ENCODE measurements around the gene CLSTN1. TPM values are rescaled to one million over a fixed set of nuclear protein-coding genes. Genes with fewer than 3 reads are reported as not detected.

Gene CLSTN1
- total RNA-seq, 1 experiment from 2014 or later, result 143 TPM

GRCh38 chr1:9684801-9685200 is 139.0 kb downstream of the CLSTN1 start:
- DNase-seq (ENCODE audit: low read depth, low spot score) (no peak), ATAC-seq (no peak)
- H3K4me3 ChIP-seq (ENCODE audit: low read depth in 2 of 2, low read length in 2 of 2), result no peak overlapping the region
- intact Hi-C loops (cut with micrococcal nuclease; ENCODE audit: unreplicated experiment), result loop anchor here (5.0 kb wide), 1 partner anchor 58 kb away; no protein-coding TSS in a partner anchor
- in situ Hi-C loops (cut with HindIII; ENCODE audit: low pct_unique_long_range_greater_than_20kb, low sequenced_read_pairs), result no loop called here
- H3K27ac ChIP-seq (ENCODE audit: low read length), result no peak overlapping the region
- no TSS peak for BruUV-seq (replicated peaks)
- peaks cover 18% of the 10 kb centered on the region for H3K4me1 ChIP-seq (ENCODE audit: control insufficient read depth, insufficient read depth, low read length)
- H3K36me3 ChIP-seq (ENCODE audit: control insufficient read depth, insufficient read depth, low read length), result no peaks in the 10 kb centered on the region
- TF ChIP-seq CTCF (IDR thresholded peaks at IDR 0.05) (no peak), POLR2AphosphoS5 (IDR thresholded peaks at IDR 0.05; ENCODE audit: low read depth, low read length) (no peak), REST (IDR thresholded peaks at IDR 0.05; ENCODE audit: insufficient read depth in 1 of 2, low read depth in 2 of 2, low read length in 1 of 2) (no peak), SIN3A (IDR thresholded peaks at IDR 0.05; ENCODE audit: borderline replicate concordance, insufficient read depth, low read depth, low read length) (no peak), TCF7L2 (IDR thresholded peaks at IDR 0.05; ENCODE audit: low read depth, low read length) (no peak)
- ChIA-PET POLR2A (interaction anchor here (0.7 kb wide), 1 partner anchor 13 kb away, joined by 5 read pairs; no protein-coding TSS in a partner anchor), CTCF (interaction anchor here (0.7 kb wide), 1 partner anchor 613 kb away, joined by 4 read pairs; no protein-coding TSS in a partner anchor)
- no peaks in the 10 kb centered on the region for H3K9me3 ChIP-seq (ENCODE audit: control insufficient read depth, insufficient read depth, low read depth, low read length)
- H3K27me3 ChIP-seq (ENCODE audit: control insufficient read depth, insufficient read depth, low read length), result no peaks in the 10 kb centered on the region

- POLR2A ChIA-PET, result no interaction called here
- CTCF ChIA-PET, result no interaction called here
- TF ChIP-seq POLR2AphosphoS5 (IDR thresholded peaks at IDR 0.05; ENCODE audit: low read depth, low read length), result no peak
- no peak for TF ChIP-seq SIN3A (IDR thresholded peaks at IDR 0.05; ENCODE audit: borderline replicate concordance, insufficient read depth, low read depth, low read length)
- no peak for TF ChIP-seq TCF7L2 (IDR thresholded peaks at IDR 0.05; ENCODE audit: low read depth, low read length)
- no peak for TF ChIP-seq REST (IDR thresholded peaks at IDR 0.05; ENCODE audit: insufficient read depth in 1 of 2, low read depth in 2 of 2, low read length in 1 of 2)
- Histone ChIP-seq H3K9me3 (ENCODE audit: control insufficient read depth, insufficient read depth, low read depth, low read length) (no peaks in the 10 kb centered on the region), H3K4me3 (ENCODE audit: low read depth in 2 of 2, low read length in 2 of 2) (no peak overlapping the region), H3K4me1 (ENCODE audit: control insufficient read depth, insufficient read depth, low read length) (no peaks in the 10 kb centered on the region), H3K36me3 (ENCODE audit: control insufficient read depth, insufficient read depth, low read length) (no peaks in the 10 kb centered on the region), H3K27me3 (ENCODE audit: control insufficient read depth, insufficient read depth, low read length) (no peaks in the 10 kb centered on the region), H3K27ac (ENCODE audit: low read length) (no peak overlapping the region)
- in situ Hi-C loops (cut with HindIII; ENCODE audit: low pct_unique_long_range_greater_than_20kb, low sequenced_read_pairs) (no loop called here), intact Hi-C loops (cut with micrococcal nuclease; ENCODE audit: unreplicated experiment) (no loop called here)
- no TSS peak for BruUV-seq (replicated peaks)
- DNase-seq (ENCODE audit: low read depth, low spot score) (no peak), ATAC-seq (no peak)
Measured at GRCh38 chr1:9680828-9681227, 142.9 kb downstream of the CLSTN1 start.
